ENCODE data around the gene ELMO3. TPM values are rescaled to one million over a fixed set of nuclear protein-coding genes. Genes with fewer than 3 reads are reported as not detected.

ELMO3 gene
- total and polyA plus RNA-seq, 2 of the 13 experiments (the other 11 are each of a cell fraction or from before 2014, with no cell fraction given), result 2.6 to 4.0 TPM

- TF ChIP-seq ZNF407 (CRISPR knock-in tag; IDR thresholded peaks at IDR 0.05; ENCODE audit: not compliant biosample characterization) (peak; percentile 91), ZNF780A (CRISPR knock-in tag; IDR thresholded peaks at IDR 0.05) (peak; percentile 79; the same call in 1 of the 2 replicates), ZNF430 (CRISPR knock-in tag; IDR thresholded peaks at IDR 0.05) (peak; percentile 95), KMT2B (CRISPR knock-in tag; IDR thresholded peaks at IDR 0.05) (peak; percentile 47), ZNF609 (CRISPR knock-in tag; IDR thresholded peaks at IDR 0.05; ENCODE audit: borderline replicate concordance) (peak; percentile 87; the same call in 1 of the 2 replicates), NFE2 (CRISPR knock-in tag; IDR thresholded peaks at IDR 0.05) (no peak), SP140L (CRISPR knock-in tag; IDR thresholded peaks at IDR 0.05; ENCODE audit: borderline replicate concordance) (peak; percentile 74; the same call in 1 of the 2 replicates), REST (IDR thresholded peaks at IDR 0.05; ENCODE audit: borderline replicate concordance in 1 of 2, low read depth in 1 of 2, low read length in 2 of 2) (no peak; a peak in 1 of 4 replicates), TEAD3 (CRISPR knock-in tag; optimal IDR thresholded peaks at IDR 0.05; ENCODE audit: borderline replicate concordance) (peak; percentile 100), CCAR2 (optimal IDR thresholded peaks at IDR 0.05; ENCODE audit: low read depth, low read length) (peak; percentile 25), ZNF44 (CRISPR knock-in tag; IDR thresholded peaks at IDR 0.05) (peak; percentile 81; the same call in 1 of the 2 replicates), NFYC (CRISPR knock-in tag; IDR thresholded peaks at IDR 0.05) (peak; percentile 68)
These were observed 47.3 kb downstream of the ELMO3 start (continued) for GRCh38 chr16:67246081-67246755.

Data from HepG2 (cell line).